WTC11 (cell line): ENCODE measurements around the gene ARX. TPM values are rescaled to one million over a fixed set of nuclear protein-coding genes. Genes with fewer than 3 reads are reported as not detected.

ENCODE experiments used
- ATAC-seq: fragments of 200-7000 bp; cut with Tn5 transposase; 2 replicates; pipeline ENCODE4 v1.10.0; 2021; ENCODE audit warnings: mild to moderate bottlenecking, moderate library complexity
- CTCF ChIA-PET: fragments of 300-600 bp; sonication (Branson Sonifier 250); formaldehyde crosslinking; loops from one replicate; lab custom pipeline; 2021; ENCODE audit warnings: antibody characterized with exemption; lab: Charles Lee
- POLR2A ChIA-PET: fragments of 350-600 bp; sonication (Branson Sonifier 250); formaldehyde crosslinking; loops from one replicate; lab custom pipeline; 2021; ENCODE audit warnings: antibody characterized with exemption; lab: Charles Lee
- DNase-seq: peaks from one replicate; pipeline ENCODE4 v3.0.0; 2021; ENCODE audit warnings: low spot score
- H3K27ac Mint-ChIP-seq: 2 replicates; pipeline ENCODE4 v1.8.0; 2021; ENCODE audit warnings: mixed read lengths
- H3K27me3 Mint-ChIP-seq: 2 replicates; pipeline ENCODE4 v1.8.0; 2021; ENCODE audit warnings: low read depth, mild to moderate bottlenecking, moderate library complexity, mixed read lengths
- H3K36me3 Mint-ChIP-seq: 2 replicates; pipeline ENCODE4 v1.8.0; 2021; ENCODE audit warnings: mixed read lengths
- H3K4me1 Mint-ChIP-seq: 2 replicates; pipeline ENCODE4 v1.8.0; 2022; ENCODE audit warnings: mixed read lengths
- H3K4me3 Mint-ChIP-seq: 2 replicates; pipeline ENCODE4 v1.8.0; 2021; ENCODE audit warnings: mild to moderate bottlenecking, moderate library complexity, mixed read lengths
- H3K9me3 Mint-ChIP-seq: 2 replicates; pipeline ENCODE4 v1.8.0; 2021; ENCODE audit warnings: mixed read lengths
- ATF1 ChIP-seq: sonication (generic); formaldehyde crosslinking; IDR thresholded peaks from 2 replicates; pipeline ENCODE4 v1.8.1; 2023; ENCODE audit warnings: mild to moderate bottlenecking, moderate library complexity, missing genetic modification reagents
- CBFB ChIP-seq: sonication (generic); formaldehyde crosslinking; IDR thresholded peaks from 2 replicates; pipeline ENCODE4 v1.8.1; 2022; ENCODE audit warnings: mild to moderate bottlenecking, low read depth, missing genetic modification reagents
- FOXK1 ChIP-seq: sonication (generic); formaldehyde crosslinking; IDR thresholded peaks from 2 replicates; pipeline ENCODE4 v1.8.0; 2022; ENCODE audit warnings: mild to moderate bottlenecking, moderate library complexity, missing genetic modification reagents
- FOXP1 ChIP-seq: sonication (generic); formaldehyde crosslinking; IDR thresholded peaks from 2 replicates; pipeline ENCODE4 v1.8.0; 2022; ENCODE audit warnings: missing genetic modification reagents, mild to moderate bottlenecking, moderate library complexity, borderline replicate concordance
- JAZF1 ChIP-seq: fragments of 250-450 bp; sonication (Bioruptor Pico); IDR thresholded peaks from 2 replicates; pipeline ENCODE4 v1.9.0; 2021; ENCODE audit warnings: moderate library complexity, mild to moderate bottlenecking, inconsistent platforms
- KAT7 ChIP-seq: sonication (generic); formaldehyde crosslinking; IDR thresholded peaks from 2 replicates; pipeline ENCODE4 v1.8.1; 2023; ENCODE audit warnings: missing genetic modification reagents, mild to moderate bottlenecking, borderline replicate concordance
- MXD4 ChIP-seq: fragments of 250-450 bp; sonication (Bioruptor Pico); IDR thresholded peaks from 2 replicates; pipeline ENCODE4 v1.8.0; 2021; ENCODE audit warnings: mild to moderate bottlenecking, moderate library complexity, borderline replicate concordance
- NFATC4 ChIP-seq: fragments of 250-450 bp; sonication (Bioruptor Pico); IDR thresholded peaks from 2 replicates; pipeline ENCODE4 v1.9.0; 2021; ENCODE audit warnings: mild to moderate bottlenecking
- RORB ChIP-seq: fragments of 250-450 bp; sonication (Bioruptor Pico); IDR thresholded peaks from 2 replicates; pipeline ENCODE4 v1.9.0; 2021; ENCODE audit warnings: mild to moderate bottlenecking
- SMAD3 ChIP-seq: sonication (generic); formaldehyde crosslinking; IDR thresholded peaks from 2 replicates; pipeline ENCODE4 v1.8.0; 2022; ENCODE audit warnings: missing genetic modification reagents, mild to moderate bottlenecking, borderline replicate concordance
- SOX15 ChIP-seq: fragments of 250-450 bp; sonication (Bioruptor Pico); IDR thresholded peaks from 2 replicates; pipeline ENCODE4 v1.9.0; 2021; ENCODE audit warnings: mild to moderate bottlenecking
- TP53 ChIP-seq: sonication (generic); formaldehyde crosslinking; IDR thresholded peaks from 2 replicates; pipeline ENCODE4 v1.8.1; 2023; ENCODE audit warnings: mild to moderate bottlenecking, missing genetic modification reagents
- ZNF416 ChIP-seq: fragments of 250-450 bp; sonication (Bioruptor Pico); IDR thresholded peaks from 2 replicates; pipeline ENCODE4 v1.9.0; 2021; ENCODE audit warnings: mild to moderate bottlenecking, inconsistent platforms
- total RNA-seq: library from RNA; stranded (reverse); gene quantifications from 3 replicates; pipeline ENCODE4 v1.2.3, GENCODE V29; 2021
- TF ChIP-seq, protein P1 (sequence below): sonication (generic); formaldehyde crosslinking; IDR thresholded peaks from 2 replicates; pipeline ENCODE4 v1.8.1; 2022; ENCODE audit warnings: mild to moderate bottlenecking, moderate library complexity, missing genetic modification reagents
- TF ChIP-seq, protein P2 (sequence below): sonication (generic); formaldehyde crosslinking; IDR thresholded peaks from 2 replicates; pipeline ENCODE4 v1.8.1; 2023; ENCODE audit warnings: mild to moderate bottlenecking, missing genetic modification reagents
- TF ChIP-seq, protein P3 (sequence below): sonication (generic); formaldehyde crosslinking; IDR thresholded peaks from 2 replicates; pipeline ENCODE4 v1.8.1; 2023; ENCODE audit warnings: mild to moderate bottlenecking, missing genetic modification reagents, moderate library complexity
- TF ChIP-seq, protein P4 (sequence below): sonication (generic); formaldehyde crosslinking; IDR thresholded peaks from 2 replicates; pipeline ENCODE4 v1.8.0; 2023; ENCODE audit warnings: missing genetic modification reagents
- TF ChIP-seq, protein P5 (sequence below): sonication (generic); formaldehyde crosslinking; conservative IDR thresholded peaks from 2 replicates; pipeline ENCODE4 v1.8.1; 2023; ENCODE audit warnings: mild to moderate bottlenecking, low read depth, missing genetic modification reagents, moderate library complexity
- TF ChIP-seq, protein P6 (sequence below): sonication (generic); formaldehyde crosslinking; IDR thresholded peaks from 2 replicates; pipeline ENCODE4 v1.8.0; 2022; ENCODE audit warnings: mild to moderate bottlenecking, missing genetic modification reagents
- TF ChIP-seq, protein P7 (sequence below): sonication (generic); formaldehyde crosslinking; IDR thresholded peaks from 2 replicates; pipeline ENCODE4 v1.8.1; 2023; ENCODE audit warnings: mild to moderate bottlenecking, missing genetic modification reagents, moderate library complexity
- TF ChIP-seq, protein P8 (sequence below): sonication (generic); formaldehyde crosslinking; IDR thresholded peaks from 2 replicates; pipeline ENCODE4 v1.8.1; 2022; ENCODE audit warnings: low read depth, mild to moderate bottlenecking, moderate library complexity, missing genetic modification reagents, borderline replicate concordance
- TF ChIP-seq, protein P9 (sequence below): fragments of 250-450 bp; sonication (Bioruptor Pico); IDR thresholded peaks from 2 replicates; pipeline ENCODE4 v1.9.0; 2021; ENCODE audit warnings: mild to moderate bottlenecking

ARX gene
- total RNA-seq, 1 experiment from 2014 or later = not detected

DNA sequence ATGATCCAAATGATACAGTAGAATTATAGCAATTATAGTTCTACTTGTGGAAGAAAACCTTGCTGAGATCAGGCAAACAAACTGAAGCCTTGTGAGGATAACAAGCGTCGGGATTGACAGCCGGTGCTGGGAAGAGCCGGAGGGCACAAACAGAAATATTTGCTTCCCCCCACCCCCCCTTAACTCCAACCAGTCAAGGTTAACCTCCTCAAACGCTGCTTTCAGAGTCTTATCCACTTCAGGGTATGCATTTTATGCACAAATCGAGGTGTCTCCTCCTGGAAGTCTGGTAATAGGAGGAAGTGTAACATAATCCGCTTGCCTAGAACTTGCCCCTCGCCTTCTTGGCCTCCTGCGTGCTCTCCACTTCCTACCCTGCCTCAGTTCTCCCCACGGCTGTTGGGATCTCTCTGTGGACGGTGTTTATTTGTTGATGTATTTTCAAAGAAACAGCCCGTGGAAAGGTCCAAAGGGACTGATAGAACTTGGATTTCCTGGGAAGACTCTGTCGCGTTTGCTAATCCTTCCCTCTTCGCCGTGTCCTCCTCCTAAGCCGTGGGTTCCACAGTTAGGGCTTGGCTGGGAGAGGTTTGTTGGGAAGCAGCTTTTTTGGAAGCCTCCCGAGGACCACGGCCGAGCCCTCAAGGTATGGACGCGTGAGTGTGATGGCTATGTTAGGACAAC lies 4.1 kb upstream of the ARX start:
- no peak for DNase-seq
- H3K9me3 Mint-ChIP-seq = no peaks in the 10 kb centered on the region
- H3K27ac Mint-ChIP-seq = no peak overlapping the region
- TF ChIP-seq, protein P1, sequence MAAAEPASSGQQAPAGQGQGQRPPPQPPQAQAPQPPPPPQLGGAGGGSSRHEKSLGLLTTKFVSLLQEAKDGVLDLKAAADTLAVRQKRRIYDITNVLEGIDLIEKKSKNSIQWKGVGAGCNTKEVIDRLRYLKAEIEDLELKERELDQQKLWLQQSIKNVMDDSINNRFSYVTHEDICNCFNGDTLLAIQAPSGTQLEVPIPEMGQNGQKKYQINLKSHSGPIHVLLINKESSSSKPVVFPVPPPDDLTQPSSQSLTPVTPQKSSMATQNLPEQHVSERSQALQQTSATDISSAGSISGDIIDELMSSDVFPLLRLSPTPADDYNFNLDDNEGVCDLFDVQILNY (CRISPR knock-in tag) = no peak
- TF ChIP-seq CBFB (no peak), ATF1 (CRISPR knock-in tag) (no peak), RORB (no peak), MXD4 (CRISPR knock-in tag) (no peak), FOXP1 (CRISPR knock-in tag) (no peak), TP53 (CRISPR knock-in tag) (no peak), SMAD3 (no peak)
- TF ChIP-seq, protein P2, sequence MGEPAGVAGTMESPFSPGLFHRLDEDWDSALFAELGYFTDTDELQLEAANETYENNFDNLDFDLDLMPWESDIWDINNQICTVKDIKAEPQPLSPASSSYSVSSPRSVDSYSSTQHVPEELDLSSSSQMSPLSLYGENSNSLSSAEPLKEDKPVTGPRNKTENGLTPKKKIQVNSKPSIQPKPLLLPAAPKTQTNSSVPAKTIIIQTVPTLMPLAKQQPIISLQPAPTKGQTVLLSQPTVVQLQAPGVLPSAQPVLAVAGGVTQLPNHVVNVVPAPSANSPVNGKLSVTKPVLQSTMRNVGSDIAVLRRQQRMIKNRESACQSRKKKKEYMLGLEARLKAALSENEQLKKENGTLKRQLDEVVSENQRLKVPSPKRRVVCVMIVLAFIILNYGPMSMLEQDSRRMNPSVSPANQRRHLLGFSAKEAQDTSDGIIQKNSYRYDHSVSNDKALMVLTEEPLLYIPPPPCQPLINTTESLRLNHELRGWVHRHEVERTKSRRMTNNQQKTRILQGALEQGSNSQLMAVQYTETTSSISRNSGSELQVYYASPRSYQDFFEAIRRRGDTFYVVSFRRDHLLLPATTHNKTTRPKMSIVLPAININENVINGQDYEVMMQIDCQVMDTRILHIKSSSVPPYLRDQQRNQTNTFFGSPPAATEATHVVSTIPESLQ = no peak
- TF ChIP-seq, all 79 proteins: peak for 0
- no peak for ATAC-seq
- H3K4me3 Mint-ChIP-seq = peak overlapping the region; percentile 66
- H3K36me3 Mint-ChIP-seq = no peaks in the 10 kb centered on the region
- H3K27me3 Mint-ChIP-seq = peaks cover 98% of the 10 kb centered on the region
- CTCF ChIA-PET = interaction anchor here (0.6 to 1.9 kb wide), 9 partner anchors 7 to 181 kb away, joined by 3 to 13 read pairs (median 6); no protein-coding TSS in a partner anchor
- POLR2A ChIA-PET = no interaction called here
- H3K4me1 Mint-ChIP-seq = peaks cover 50% of the 10 kb centered on the region

DNA sequence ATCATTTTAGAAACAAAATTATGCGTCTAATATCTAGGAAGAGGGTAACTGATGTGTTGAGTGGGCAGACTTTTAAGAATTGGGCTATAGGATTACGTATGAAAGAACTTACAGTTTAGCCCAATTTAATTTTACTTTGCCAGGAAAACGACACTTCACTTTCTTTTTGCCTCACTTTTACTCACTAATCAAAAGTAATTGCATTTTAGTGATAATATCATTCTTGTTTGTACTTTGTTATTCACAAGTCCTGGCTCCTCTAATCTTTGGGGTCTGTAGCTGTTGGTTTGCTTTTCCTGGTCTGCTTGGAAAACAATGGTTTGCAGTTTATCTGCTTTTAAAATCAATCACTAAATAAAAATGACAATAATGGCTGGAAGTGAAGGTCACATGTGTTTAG lies 2.9 kb upstream of the ARX start:
- ATAC-seq = no peak
- no peak for DNase-seq
- Mint-ChIP-seq H3K4me1 (peaks cover 43% of the 10 kb centered on the region), H3K27ac (no peak overlapping the region), H3K36me3 (no peaks in the 10 kb centered on the region), H3K27me3 (peaks cover 98% of the 10 kb centered on the region), H3K4me3 (peak overlapping the region; percentile 53), H3K9me3 (no peaks in the 10 kb centered on the region)
- POLR2A ChIA-PET = no interaction called here
- CTCF ChIA-PET = interaction anchor here (0.7 kb wide), 1 partner anchor 10 kb away, joined by 3 read pairs; no protein-coding TSS in a partner anchor
- TF ChIP-seq, protein P3, sequence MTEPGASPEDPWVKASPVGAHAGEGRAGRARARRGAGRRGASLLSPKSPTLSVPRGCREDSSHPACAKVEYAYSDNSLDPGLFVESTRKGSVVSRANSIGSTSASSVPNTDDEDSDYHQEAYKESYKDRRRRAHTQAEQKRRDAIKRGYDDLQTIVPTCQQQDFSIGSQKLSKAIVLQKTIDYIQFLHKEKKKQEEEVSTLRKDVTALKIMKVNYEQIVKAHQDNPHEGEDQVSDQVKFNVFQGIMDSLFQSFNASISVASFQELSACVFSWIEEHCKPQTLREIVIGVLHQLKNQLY (CRISPR knock-in tag) = no peak
- TF ChIP-seq, protein P4, sequence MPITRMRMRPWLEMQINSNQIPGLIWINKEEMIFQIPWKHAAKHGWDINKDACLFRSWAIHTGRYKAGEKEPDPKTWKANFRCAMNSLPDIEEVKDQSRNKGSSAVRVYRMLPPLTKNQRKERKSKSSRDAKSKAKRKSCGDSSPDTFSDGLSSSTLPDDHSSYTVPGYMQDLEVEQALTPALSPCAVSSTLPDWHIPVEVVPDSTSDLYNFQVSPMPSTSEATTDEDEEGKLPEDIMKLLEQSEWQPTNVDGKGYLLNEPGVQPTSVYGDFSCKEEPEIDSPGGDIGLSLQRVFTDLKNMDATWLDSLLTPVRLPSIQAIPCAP (CRISPR knock-in tag) = no peak
- TF ChIP-seq ZNF416 (CRISPR knock-in tag) = no peak
- TF ChIP-seq, protein P5, sequence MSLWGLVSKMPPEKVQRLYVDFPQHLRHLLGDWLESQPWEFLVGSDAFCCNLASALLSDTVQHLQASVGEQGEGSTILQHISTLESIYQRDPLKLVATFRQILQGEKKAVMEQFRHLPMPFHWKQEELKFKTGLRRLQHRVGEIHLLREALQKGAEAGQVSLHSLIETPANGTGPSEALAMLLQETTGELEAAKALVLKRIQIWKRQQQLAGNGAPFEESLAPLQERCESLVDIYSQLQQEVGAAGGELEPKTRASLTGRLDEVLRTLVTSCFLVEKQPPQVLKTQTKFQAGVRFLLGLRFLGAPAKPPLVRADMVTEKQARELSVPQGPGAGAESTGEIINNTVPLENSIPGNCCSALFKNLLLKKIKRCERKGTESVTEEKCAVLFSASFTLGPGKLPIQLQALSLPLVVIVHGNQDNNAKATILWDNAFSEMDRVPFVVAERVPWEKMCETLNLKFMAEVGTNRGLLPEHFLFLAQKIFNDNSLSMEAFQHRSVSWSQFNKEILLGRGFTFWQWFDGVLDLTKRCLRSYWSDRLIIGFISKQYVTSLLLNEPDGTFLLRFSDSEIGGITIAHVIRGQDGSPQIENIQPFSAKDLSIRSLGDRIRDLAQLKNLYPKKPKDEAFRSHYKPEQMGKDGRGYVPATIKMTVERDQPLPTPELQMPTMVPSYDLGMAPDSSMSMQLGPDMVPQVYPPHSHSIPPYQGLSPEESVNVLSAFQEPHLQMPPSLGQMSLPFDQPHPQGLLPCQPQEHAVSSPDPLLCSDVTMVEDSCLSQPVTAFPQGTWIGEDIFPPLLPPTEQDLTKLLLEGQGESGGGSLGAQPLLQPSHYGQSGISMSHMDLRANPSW = no peak
- TF ChIP-seq KAT7 (CRISPR knock-in tag) = no peak
- no peak for TF ChIP-seq NFATC4 (CRISPR knock-in tag)
- no peak for TF ChIP-seq SOX15 (CRISPR knock-in tag)
- TF ChIP-seq, protein P6, sequence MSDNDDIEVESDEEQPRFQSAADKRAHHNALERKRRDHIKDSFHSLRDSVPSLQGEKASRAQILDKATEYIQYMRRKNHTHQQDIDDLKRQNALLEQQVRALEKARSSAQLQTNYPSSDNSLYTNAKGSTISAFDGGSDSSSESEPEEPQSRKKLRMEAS (CRISPR knock-in tag) = no peak
- no peak for TF ChIP-seq FOXK1 (CRISPR knock-in tag)
- TF ChIP-seq, protein P7, sequence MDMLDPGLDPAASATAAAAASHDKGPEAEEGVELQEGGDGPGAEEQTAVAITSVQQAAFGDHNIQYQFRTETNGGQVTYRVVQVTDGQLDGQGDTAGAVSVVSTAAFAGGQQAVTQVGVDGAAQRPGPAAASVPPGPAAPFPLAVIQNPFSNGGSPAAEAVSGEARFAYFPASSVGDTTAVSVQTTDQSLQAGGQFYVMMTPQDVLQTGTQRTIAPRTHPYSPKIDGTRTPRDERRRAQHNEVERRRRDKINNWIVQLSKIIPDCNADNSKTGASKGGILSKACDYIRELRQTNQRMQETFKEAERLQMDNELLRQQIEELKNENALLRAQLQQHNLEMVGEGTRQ = no peak
- TF ChIP-seq, protein P8, sequence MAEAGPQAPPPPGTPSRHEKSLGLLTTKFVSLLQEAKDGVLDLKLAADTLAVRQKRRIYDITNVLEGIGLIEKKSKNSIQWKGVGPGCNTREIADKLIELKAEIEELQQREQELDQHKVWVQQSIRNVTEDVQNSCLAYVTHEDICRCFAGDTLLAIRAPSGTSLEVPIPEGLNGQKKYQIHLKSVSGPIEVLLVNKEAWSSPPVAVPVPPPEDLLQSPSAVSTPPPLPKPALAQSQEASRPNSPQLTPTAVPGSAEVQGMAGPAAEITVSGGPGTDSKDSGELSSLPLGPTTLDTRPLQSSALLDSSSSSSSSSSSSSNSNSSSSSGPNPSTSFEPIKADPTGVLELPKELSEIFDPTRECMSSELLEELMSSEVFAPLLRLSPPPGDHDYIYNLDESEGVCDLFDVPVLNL (CRISPR knock-in tag) = no peak
- TF ChIP-seq, protein P9, sequence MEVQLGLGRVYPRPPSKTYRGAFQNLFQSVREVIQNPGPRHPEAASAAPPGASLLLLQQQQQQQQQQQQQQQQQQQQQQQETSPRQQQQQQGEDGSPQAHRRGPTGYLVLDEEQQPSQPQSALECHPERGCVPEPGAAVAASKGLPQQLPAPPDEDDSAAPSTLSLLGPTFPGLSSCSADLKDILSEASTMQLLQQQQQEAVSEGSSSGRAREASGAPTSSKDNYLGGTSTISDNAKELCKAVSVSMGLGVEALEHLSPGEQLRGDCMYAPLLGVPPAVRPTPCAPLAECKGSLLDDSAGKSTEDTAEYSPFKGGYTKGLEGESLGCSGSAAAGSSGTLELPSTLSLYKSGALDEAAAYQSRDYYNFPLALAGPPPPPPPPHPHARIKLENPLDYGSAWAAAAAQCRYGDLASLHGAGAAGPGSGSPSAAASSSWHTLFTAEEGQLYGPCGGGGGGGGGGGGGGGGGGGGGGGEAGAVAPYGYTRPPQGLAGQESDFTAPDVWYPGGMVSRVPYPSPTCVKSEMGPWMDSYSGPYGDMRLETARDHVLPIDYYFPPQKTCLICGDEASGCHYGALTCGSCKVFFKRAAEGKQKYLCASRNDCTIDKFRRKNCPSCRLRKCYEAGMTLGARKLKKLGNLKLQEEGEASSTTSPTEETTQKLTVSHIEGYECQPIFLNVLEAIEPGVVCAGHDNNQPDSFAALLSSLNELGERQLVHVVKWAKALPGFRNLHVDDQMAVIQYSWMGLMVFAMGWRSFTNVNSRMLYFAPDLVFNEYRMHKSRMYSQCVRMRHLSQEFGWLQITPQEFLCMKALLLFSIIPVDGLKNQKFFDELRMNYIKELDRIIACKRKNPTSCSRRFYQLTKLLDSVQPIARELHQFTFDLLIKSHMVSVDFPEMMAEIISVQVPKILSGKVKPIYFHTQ (CRISPR knock-in tag) = no peak
- TF ChIP-seq RORB = no peak
- TF ChIP-seq JAZF1 = no peak
